ENCODE data around the gene NPLOC4.

Gene NPLOC4

DNA sequence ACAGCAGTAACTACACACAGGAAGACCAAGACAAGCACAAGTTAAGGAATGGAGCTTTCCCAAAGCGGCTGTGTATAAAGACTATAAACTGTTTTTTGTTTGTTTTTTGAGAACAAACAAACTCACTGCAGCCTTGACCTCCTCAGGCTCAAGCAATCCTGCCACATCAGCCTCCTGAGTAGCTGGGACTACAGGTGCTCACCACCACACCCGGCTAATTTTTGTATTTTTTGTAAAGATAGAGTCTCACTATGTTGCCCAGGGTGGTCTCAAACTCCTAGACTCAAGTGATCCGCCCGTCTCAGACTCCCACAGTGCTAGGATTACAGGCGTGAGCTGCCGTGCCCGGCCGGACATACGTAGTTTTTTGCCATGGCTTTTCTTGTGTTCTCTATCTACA, 23.5 kb upstream of the NPLOC4 start:
- DNase-seq, result no peak

DNA sequence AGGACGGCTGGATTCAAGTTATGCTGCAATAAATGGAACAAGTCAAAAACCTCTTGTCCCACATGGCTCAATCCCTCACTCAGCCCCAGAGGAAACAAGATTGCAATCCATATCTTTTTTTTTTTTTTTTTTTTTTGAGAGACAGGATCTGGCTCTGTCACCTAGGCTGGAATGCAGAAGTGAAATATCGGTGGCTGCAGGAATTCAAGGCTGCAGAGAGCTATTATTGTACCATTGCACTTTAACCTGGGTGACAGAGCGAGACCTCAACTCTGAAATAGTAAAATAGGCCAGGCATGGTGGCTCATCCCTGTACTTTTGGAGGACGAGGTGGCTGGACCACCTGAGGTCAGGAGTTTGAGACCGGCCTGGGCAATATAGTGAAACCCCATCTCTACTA, 22.1 kb upstream of the NPLOC4 start:
- DNase-seq, result no peak

DNA sequence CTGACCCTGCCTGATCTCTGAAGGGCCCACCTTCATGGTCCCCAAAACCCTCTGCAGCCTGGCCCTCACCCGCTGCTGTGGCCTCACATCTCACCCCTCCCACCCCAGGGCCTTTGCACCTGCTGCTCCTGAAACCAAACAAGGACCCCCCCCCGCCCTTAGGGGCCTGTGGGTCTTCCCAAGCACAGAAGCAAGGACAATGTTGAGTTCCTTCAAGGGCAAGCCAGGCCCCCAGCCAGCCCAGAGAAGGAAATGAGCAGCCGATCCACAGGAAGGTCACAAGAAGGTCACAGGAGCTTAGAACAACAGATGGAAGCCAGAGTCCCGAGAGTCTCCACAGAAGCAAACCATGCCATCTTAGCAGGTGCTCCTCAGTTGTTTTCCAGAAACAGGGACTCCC, 19.9 kb upstream of the NPLOC4 start:
- DNase-seq, result no peak

- no peak for DNase-seq
Measured at GRCh38 chr17:81656118-81656743, 19.3 kb upstream of the NPLOC4 start, which contains the start of gene PDE6G. TSS of gene PDE6G (minus strand) at chr17:81656542. CDS start at chr17:81653305, 3,237 bp downstream.

DNA sequence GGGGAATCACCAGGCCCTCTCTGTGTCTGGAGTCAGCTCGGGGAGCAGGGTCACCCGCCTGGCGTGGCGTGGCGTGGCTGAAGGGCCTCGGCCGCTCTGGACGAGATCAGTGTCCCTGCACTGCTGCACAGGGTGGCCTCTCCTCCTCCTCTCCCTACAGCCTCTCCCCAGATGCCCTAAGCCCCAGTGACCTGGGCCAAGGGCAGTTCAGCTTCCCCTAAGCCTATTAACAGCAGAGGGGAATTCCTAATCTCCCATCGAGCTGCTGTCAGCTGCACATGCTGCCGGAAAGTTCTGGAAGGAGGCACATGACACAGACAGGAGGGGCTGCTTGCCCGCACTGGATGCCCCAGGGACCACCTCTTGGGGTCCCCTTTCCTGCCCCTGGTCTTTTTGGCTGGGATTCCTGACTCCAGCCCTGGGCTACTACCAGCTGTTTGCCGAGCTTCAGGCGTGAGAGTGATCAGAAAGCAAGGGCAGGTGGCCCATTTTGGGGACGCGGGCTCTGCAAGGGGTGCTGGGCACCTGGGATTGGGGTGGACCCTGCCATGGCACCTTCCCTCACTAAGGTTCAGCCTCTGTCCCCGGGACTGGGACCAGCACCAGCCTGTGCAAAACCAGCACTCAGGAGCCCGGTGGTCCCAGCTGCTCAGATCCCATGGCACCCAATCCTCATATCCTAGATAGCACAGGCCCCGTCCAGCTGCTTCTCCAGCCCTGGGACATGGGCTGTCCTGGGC, 18.6 kb upstream of the NPLOC4 start:
- no peak for DNase-seq

GRCh38 chr17:81652906-81653771, 16.2 kb upstream of the NPLOC4 start:
- DNase-seq, result no peak

DNA sequence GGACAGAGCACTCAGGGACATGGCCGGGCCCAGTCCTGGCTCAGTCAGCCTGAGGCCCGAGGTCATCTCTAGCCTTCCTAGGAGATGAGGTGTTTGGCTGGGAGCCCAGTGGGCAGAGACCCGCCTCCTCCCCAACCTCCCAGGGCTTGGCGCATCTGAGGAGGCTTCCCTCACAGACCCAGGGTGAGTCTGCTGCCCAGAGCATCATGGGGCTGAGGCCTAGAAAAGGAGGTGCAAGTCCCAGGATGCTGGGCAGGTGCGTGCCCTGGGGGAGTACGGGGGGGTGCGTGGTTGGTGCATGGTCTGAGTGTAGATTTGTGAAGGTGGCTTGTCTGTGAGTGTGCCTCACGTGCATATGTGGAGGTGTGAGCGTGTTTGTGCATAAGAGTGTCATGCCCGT, 14.8 kb upstream of the NPLOC4 start:
- no peak for DNase-seq

DNA sequence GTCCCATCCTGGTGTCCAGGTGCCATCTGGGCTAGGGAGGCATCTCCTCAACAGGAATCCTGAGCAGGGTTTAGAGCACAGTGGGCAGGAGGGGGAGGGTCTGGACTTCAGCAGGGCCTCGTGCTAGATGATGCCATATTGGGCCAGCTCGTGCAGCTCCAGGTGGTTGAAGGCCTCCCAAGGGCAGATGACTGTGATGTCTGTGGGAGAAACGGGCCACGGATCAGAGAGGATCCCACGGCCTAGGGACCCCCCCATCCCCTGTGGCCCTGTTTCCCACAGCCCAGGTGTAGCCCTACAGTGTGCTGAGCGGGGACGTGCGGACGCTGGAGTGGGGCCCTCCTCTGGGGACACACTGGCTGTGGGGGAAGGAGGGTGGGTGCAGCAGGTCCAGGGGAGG, 14.0 kb upstream of the NPLOC4 start:
- no peak for DNase-seq

DNA sequence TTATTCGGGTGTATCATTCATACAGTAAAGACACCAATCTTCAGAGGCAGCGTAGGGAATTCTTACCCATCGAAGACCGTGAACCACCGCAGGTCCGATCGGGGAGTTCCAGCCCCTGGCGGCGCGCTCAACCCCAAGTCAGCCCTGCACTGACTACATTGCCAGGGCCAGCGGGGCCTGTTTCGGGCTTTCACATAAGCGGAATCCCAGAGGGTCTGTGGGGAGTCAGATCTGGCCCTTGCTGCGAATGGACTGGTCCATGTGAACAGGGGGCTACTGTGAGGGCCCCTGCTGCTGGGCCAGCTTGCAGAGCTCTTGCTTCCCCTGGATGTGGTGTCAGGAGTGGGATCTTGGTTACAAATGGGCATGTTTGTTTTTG, 11.8 kb upstream of the NPLOC4 start:
- no peak for DNase-seq

- no peak for DNase-seq
Measured at GRCh38 chr17:81648013-81648706, 11.2 kb upstream of the NPLOC4 start.

DNA sequence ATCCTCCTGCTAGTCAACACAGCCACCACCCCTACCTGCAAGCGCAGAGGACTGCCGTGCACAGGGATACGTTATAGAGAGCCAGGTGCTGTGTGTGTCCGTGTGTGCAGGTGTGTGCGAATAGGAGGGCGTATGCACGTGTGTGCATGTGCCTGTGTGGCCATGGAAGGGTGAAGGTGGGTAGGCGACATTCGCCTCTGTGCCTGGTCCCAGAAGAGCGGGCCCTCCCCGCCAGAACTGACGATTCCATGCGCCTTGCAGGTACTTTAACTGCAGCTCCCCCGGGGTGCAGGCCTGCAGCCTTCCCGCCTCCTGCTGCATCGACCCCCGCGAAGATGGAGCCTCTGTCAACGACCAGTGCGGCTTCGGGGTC, 10.7 kb upstream of the NPLOC4 start:
- DNase-seq, result no peak

DNA sequence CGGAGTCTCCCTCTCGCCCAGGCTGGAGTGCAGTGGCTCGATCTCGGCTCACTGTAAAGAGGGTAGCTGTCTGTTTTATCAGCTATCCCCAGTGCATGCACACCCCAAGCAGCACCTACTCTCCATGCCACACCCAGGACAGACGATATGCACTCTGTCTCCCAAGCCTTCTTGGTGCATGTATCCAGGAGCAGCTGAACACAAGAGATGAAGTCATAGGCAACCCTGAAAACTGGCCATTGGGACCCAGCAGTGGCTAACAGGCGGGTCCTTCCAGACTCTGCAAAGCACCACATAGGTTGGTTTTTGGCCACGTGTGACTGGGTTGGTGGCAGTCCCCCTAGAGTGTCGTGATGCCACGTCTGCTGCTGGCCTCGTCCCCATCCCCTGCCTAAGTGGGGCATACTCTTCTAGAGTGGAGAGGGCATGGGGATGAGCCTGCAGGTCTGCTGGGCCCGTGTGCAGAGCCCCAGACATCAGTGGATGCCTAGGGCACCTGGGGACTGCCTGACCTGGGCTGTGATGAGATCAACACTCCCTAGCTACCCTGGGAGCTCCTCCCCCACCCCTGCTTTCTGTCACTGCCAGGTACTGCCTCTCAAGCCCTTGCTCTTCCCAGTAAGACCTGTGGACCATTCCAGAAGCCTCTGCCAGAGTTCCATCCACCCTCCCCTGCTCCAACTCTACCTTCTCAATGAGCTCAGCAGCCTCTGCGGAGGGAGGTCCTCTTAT, 10.1 kb upstream of the NPLOC4 start:
- DNase-seq, result no peak

- DNase-seq, result no peak
Measured at GRCh38 chr17:81644976-81645952, 8.4 kb upstream of the NPLOC4 start.

GRCh38 chr17:81644496-81644895, 7.6 kb upstream of the NPLOC4 start:
- DNase-seq, result no peak

DNA sequence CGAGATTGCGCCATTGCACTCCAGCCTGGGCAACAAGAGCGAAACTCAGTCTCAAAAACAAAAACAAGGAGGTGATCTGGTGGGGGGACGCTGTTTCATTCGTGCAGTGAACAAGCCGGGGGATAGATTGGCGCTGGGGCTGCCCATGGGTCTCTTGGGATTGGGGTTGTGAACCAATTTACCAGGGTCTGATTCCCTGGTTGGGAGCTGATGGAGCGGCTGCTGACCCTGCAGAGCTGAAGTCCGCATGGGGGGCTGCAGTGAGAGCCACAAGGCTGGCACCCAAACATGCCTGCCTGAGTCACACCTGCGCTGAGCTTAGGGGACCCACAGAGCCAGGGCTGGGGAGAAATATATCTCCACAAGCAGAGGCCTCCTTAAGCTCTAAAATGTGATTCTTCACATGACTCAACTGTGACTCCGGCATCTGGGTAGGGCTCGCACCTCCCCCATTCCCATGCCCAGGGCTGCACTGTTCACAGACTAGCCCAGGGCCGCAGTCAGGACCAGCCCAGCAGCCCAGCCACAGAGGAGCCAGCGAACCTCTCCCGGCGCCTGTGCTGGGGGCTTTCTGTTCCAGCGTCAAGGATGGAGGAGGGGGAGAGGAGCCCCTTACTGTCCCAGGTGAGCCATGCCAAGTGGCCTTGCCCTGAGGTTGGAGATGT, 5.0 kb upstream of the NPLOC4 start:
- no peak for DNase-seq

DNA sequence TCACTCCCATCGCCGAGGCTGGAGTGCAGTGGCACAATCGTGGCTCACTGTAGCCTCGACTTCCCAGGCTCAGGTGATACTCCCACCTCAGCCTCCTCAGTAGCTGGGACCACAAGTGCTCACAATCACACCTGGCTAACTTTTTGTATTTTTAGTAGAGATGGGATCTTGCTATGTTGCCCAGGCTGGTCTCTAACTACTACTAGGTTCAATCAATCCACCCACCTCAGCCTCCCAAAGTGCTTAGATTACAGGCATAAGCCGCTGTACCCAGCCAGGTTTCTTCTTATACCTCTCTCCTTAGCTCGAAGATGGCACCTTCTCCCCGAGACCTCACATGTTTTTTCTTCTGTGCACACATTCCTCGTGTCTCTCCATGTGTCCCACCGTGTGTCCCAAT, 3.1 kb upstream of the NPLOC4 start:
- DNase-seq, result no peak

- no peak for DNase-seq
Measured at GRCh38 chr17:81638683-81639082, 1.8 kb upstream of the NPLOC4 start.

DNA sequence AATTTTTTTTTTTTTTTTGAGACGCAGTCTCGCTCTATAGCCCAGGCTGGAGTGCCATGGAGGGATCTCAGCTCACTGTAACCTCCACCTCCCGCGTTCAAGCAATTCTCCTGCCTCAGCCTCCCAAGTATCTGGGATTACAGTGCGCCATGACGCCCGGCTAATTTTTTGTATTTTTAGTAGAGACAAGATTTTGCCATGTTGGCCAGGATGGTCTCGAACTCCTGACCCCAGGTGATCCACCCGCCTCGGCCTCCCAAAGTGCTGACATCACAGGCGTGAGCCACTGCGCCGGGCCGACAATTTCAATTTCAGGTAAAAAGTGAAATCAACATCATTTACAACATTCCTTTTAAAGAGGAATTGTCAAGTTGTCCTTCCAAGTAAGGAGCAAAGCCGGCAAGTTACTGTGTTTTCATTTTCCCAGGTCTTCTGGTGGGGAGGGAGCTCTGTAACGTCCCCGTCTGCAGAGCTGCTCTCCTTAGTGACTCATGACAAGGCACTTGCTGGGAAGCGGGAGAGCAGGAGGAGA, 873 bp downstream of the NPLOC4 start:
- DNase-seq, result no peak

DNA sequence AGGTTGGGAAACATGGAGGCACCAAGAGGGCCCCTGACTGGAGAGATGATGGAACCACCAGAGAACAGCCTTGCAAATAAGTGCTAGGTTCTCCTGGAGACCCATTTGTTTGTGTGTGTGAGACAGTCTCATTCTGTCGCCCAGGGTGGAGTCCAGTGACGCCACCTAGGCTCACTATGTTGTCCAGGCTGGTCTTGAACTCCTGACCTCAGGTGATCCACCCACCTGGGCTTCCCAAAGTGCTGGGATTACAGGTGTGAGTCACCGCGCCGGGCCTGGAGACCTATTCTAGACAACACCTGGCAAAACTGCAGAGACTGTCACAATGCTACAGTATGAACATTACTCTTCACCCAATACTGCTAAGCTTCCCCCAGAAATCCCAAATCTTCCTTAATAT, 1.5 kb downstream of the NPLOC4 start:
- no peak for DNase-seq

DNA sequence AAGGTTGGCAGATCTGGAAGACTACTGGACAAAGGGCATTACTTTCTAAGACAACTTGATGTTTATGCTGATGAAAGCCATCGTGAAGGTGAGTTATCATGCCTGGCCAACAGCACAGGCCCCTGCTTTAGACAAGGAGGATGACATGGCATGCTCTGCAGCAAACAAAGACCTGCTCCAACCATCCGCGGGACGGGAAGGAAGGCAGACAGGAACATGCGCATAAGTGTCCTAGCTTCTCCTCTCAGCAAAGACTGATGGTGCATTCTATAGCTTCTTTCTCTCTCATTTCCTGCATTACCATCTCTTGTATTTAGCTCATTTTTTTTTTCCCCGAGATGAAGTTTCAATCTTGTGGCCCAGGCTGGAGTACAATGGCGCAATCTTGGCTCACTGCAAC, 5.4 kb downstream of the NPLOC4 start:
- no peak for DNase-seq

DNA sequence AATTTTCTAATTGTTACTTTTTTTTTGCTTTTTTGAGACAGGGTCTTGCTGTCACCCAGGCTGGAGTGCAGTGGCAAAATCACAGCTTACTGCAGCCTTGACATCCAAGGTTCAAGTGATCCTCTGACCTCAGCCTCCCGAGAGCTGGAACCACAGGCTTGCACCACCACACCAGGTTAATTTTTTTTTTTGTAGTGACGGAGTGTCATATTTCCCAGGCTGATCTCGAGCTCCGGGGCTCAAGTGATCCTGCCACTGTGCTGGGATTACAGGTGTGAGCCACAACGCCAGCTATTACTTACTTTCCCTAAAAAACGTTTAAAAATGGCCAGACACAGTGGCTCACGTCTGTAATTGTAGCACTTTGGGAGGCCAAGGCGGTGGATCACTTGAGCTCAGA, 6.6 kb downstream of the NPLOC4 start:
- DNase-seq, result no peak

Data from NCI-H2029 (cell line).